K562 (cell line): Measurements from ENCODE around the gene CPVL. TPM values are rescaled to one million over a fixed set of nuclear protein-coding genes. Genes with fewer than 3 reads are reported as not detected.

ENCODE experiments used
- ATAC-seq: fragments of 200-7000 bp; cut with Tn5 transposase; 3 replicates; pipeline ENCODE4 v1.9.1; 2020; ENCODE audit warnings: moderate library complexity
- BruUV-seq: library from RNA; stranded (reverse); fragments of 400-500 nt; replicated peaks from 2 replicates; lab custom pipeline; 2021; lab: Mats Ljungman, UMichigan
- CTCF ChIA-PET: fragments of 300-600 bp; formaldehyde crosslinking; extraction: SDS; loops from one replicate; lab custom pipeline; 2021; ENCODE audit warnings: low intra/inter-chr PET ratio; lab: Yijun Ruan, JAX
- POLR2A ChIA-PET: fragments of 300-600, 350-650 bp; sonication (Branson Sonifier 250); formaldehyde crosslinking; extraction: SDS; loops from one replicate; lab custom pipeline; 2021; ENCODE audit warnings: antibody characterized with exemption, inconsistent platforms; lab: Yijun Ruan, JAX
- DNase-seq, 4 experiments: peaks; one replicate each; pipeline versions ENCODE4 v3.0.0 to v3.0.0-alpha.2; 2011 to 2018; ENCODE audit warnings: low spot score in 3 of 4, mixed read lengths in 3 of 4; ENCODE audit errors: extremely low read depth in 1 of 4
- FAIRE-seq: peaks from 2 replicates; lab custom pipeline; 2011; peaks lifted over from hg19 to GRCh38; lab: Jason Lieb, UNC
- H2AFZ ChIP-seq: 2 replicates; pipeline ENCODE4 v1.6.0; 2011; ENCODE audit warnings: low read depth, low read length, control low read depth, inconsistent platforms
- H3K27ac ChIP-seq: fragments of 200-600 bp; 3 replicates; pipeline ENCODE4 v1.8.0; 2011; ENCODE audit warnings: low read depth, mild to moderate bottlenecking, control low read depth, inconsistent platforms, low read length, moderate library complexity, mixed read lengths; ENCODE audit errors: extremely low read depth
- H3K27me3 ChIP-seq, 2 experiments: fragments of 300-600 bp in 1 of 2; 2 replicates in 1 of 2; 3 replicates in 1 of 2; pipeline versions ENCODE4 v1.6.0 to v1.8.0; 2011; ENCODE audit warnings: inconsistent platforms in 2 of 2, low read length in 2 of 2, mild to moderate bottlenecking in 1 of 2, mixed read lengths in 1 of 2, moderate library complexity in 1 of 2; ENCODE audit not compliant: control insufficient read depth in 2 of 2, insufficient read depth in 2 of 2
- H3K36me3 ChIP-seq: fragments of 300-600 bp; 3 replicates; pipeline ENCODE4 v1.8.0; 2011; ENCODE audit warnings: mild to moderate bottlenecking, low read length, inconsistent platforms; ENCODE audit not compliant: control insufficient read depth, insufficient read depth
- H3K4me1 ChIP-seq, 2 experiments: fragments of 200-600 bp in 1 of 2; replicated peaks in 1 of 2; 2 replicates in 1 of 2; 3 replicates in 1 of 2; pipeline versions ENCODE4 v1.5.1 to v1.8.0; 2011; ENCODE audit warnings: inconsistent platforms in 2 of 2, low read length in 2 of 2, mild to moderate bottlenecking in 1 of 2, mixed read lengths in 1 of 2, moderate library complexity in 1 of 2; ENCODE audit not compliant: control insufficient read depth in 2 of 2, insufficient read depth in 2 of 2
- H3K4me2 ChIP-seq: 2 replicates; pipeline ENCODE4 v1.6.1; 2011; ENCODE audit warnings: low read length, control low read depth, inconsistent platforms, mixed read lengths; ENCODE audit not compliant: insufficient read depth
- H3K4me3 ChIP-seq: fragments of 200-600 bp; sonication (generic), shearing (Covaris generic); 2 replicates; pipeline ENCODE4 v1.5.1; 2016; ENCODE audit warnings: control low read depth, inconsistent platforms
- H3K79me2 ChIP-seq: fragments of 200-600 bp; 3 replicates; pipeline ENCODE4 v1.8.0; 2011; ENCODE audit warnings: low read length, inconsistent platforms; ENCODE audit not compliant: control insufficient read depth, insufficient read depth
- H3K9ac ChIP-seq, 2 experiments: 2 replicates each; pipeline versions ENCODE4 v1.6.0 to v1.6.1; 2011; ENCODE audit warnings: low read depth in 2 of 2, low read length in 2 of 2, control low read depth in 1 of 2, inconsistent platforms in 1 of 2, mild to moderate bottlenecking in 1 of 2, mixed read lengths in 1 of 2; ENCODE audit not compliant: insufficient read depth in 1 of 2
- H3K9me1 ChIP-seq: one replicate; pipeline ENCODE4 v1.6.0; 2011; ENCODE audit warnings: inconsistent platforms, mild to moderate bottlenecking, low read length, moderate library complexity; ENCODE audit not compliant: control insufficient read depth, insufficient read depth
- H3K9me3 ChIP-seq: replicated peaks from 2 replicates; pipeline ENCODE4 v1.5.1; 2011; ENCODE audit warnings: low read depth, low read length, inconsistent platforms; ENCODE audit not compliant: control insufficient read depth, insufficient read depth
- H4K20me1 ChIP-seq: replicated peaks from 2 replicates; pipeline ENCODE4 v1.6.1; 2011; ENCODE audit warnings: low read length, inconsistent platforms, mixed read lengths; ENCODE audit not compliant: control insufficient read depth, insufficient read depth
- NFE2 ChIP-seq: IDR thresholded peaks from 2 replicates; pipeline ENCODE4 v1.6.1; 2014; ENCODE audit warnings: antibody characterized with exemption, low read depth
- PTRF ChIP-seq: fragments of 450-650 bp; IDR thresholded peaks from 2 replicates; pipeline ENCODE4 v1.6.1; 2016; ENCODE audit warnings: mild to moderate bottlenecking, missing genetic modification characterization, missing compliant biosample characterization
- RBM14 ChIP-seq: fragments of 200-400 bp; formaldehyde crosslinking; IDR thresholded peaks from 2 replicates; pipeline ENCODE4 v1.6.1; 2018; ENCODE audit warnings: low read depth, mild to moderate bottlenecking, low read length, moderate library complexity, borderline replicate concordance; ENCODE audit not compliant: insufficient read depth
- ZNF444 ChIP-seq: fragments of 250-450 bp; sonication (Bioruptor Pico); IDR thresholded peaks from 2 replicates; pipeline ENCODE4 v1.4.0; 2020; ENCODE audit warnings: mild to moderate bottlenecking, moderate library complexity
- ZNF696 ChIP-seq: fragments of 250-450 bp; sonication (Bioruptor Pico); conservative IDR thresholded peaks from 2 replicates; pipeline ENCODE4 v1.4.0; 2020; ENCODE audit warnings: mild to moderate bottlenecking, moderate library complexity
- WGBS: fragments of 100-300 bp; shearing (Covaris generic); methylation state at CpG from one replicate; pipeline ENCODE4 v1.1.6; 2016; ENCODE audit warnings: low coverage, mixed read lengths; ENCODE audit not compliant: insufficient coverage; ENCODE audit errors: missing lambda C conversion rate; 5-methylcytosine and 5-hydroxymethylcytosine counted together
- in situ Hi-C: fragments of 300-500 bp; cut with MboI; formaldehyde crosslinking; loops from 4 replicates; pipeline ENCODE4 v1.15.0; 2018; ENCODE audit warnings: inconsistent platforms, mixed read lengths
- intact Hi-C: fragments of 100-400 bp; cut with micrococcal nuclease; formaldehyde crosslinking; loops from 2 replicates; pipeline ENCODE4 v1.14.2; 2022
- polyA plus RNA-seq, 8 experiments: library from polyadenylated mRNA; depleted of rRNA in 4 of 8; stranded (reverse) in 5 of 8; unstranded in 3 of 8; fragments of >200 nt; fragmentation: Nextera tagmentation in 2 of 8; fragmentation: Illumina TruSeq in 1 of 8; extraction: Ambion mirVana in 2 of 8; extraction: Trizol in 1 of 8; gene quantifications; 2 replicates each; pipeline versions ENCODE4 v1.2.1 to v1.2.3, GENCODE V29; 2011 to 2014; ENCODE audit warnings: inconsistent platforms in 1 of 8, missing spikeins in 1 of 8
- total RNA-seq, 7 experiments: library from RNA; depleted of rRNA in 6 of 7; stranded (reverse); fragments of >200 nt in 6 of 7; fragmentation: Illumina TruSeq in 2 of 7; extraction: Trizol in 2 of 7; gene quantifications; 2 replicates each; pipeline versions ENCODE4 v1.2.1 to v1.2.3, GENCODE V29; 2011 to 2021; ENCODE audit warnings: low replicate concordance in 1 of 7
- TF ChIP-seq, protein P1 (sequence below), 2 experiments: IDR thresholded peaks; 2 replicates each; pipeline ENCODE4 v1.6.1; 2011; ENCODE audit warnings: borderline replicate concordance in 1 of 2, control low read depth in 1 of 2, low read depth in 1 of 2, low read length in 1 of 2, mild to moderate bottlenecking in 1 of 2, mixed read lengths in 1 of 2, moderate library complexity in 1 of 2; ENCODE audit not compliant: insufficient read depth in 1 of 2, insufficient read length in 1 of 2, poor library complexity in 1 of 2, severe bottlenecking in 1 of 2; ENCODE audit errors: extremely low read depth in 1 of 2
- TF ChIP-seq, protein P2 (sequence below): fragments of 250-450 bp; sonication (Bioruptor Pico); IDR thresholded peaks from 2 replicates; pipeline ENCODE4 v1.8.0; 2021; ENCODE audit warnings: mild to moderate bottlenecking, moderate library complexity
- TF ChIP-seq, protein P3 (sequence below): sonication (generic); formaldehyde crosslinking; IDR thresholded peaks from 2 replicates; pipeline ENCODE4 v1.8.0; 2022; ENCODE audit warnings: mild to moderate bottlenecking, missing genetic modification reagents, borderline replicate concordance
- TF ChIP-seq, protein P4 (sequence below): fragments of 450-650 bp; formaldehyde crosslinking; IDR thresholded peaks from 2 replicates; pipeline ENCODE4 v1.4.0; 2022; ENCODE audit warnings: missing genetic modification characterization
- TF ChIP-seq, protein P5 (sequence below): fragments of 250-450 bp; sonication (Bioruptor Pico); IDR thresholded peaks from 2 replicates; pipeline ENCODE4 v1.5.0; 2021; ENCODE audit warnings: mild to moderate bottlenecking, moderate library complexity

Gene CPVL
- total and polyA plus RNA-seq, 9 of the 15 experiments (the other 6 are each of a cell fraction or from before 2014, with no cell fraction given), result 0.89 to 2.4 (median 1.5) TPM

DNA sequence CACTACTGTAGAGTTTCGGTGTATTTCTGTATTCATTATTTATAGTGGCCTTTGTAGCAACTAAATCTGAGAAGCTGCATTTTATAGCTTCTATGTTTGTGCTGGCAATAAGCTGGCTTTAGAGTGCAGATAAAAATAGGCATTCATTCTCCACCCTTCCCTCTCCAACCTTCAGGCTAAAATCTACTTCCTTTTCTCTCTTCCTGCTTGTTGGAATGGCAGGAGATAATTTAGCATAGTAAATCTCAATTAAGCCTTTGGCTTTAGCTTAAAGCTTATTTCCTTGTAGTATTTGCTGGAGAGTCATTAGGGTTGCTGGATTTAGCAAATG lies 58.5 kb downstream of the CPVL start (continued):
- no peak for TF ChIP-seq RBM14
- TF ChIP-seq NFE2, result no peak
- TF ChIP-seq, protein P1, sequence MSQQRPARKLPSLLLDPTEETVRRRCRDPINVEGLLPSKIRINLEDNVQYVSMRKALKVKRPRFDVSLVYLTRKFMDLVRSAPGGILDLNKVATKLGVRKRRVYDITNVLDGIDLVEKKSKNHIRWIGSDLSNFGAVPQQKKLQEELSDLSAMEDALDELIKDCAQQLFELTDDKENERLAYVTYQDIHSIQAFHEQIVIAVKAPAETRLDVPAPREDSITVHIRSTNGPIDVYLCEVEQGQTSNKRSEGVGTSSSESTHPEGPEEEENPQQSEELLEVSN (IDR thresholded peaks at IDR 0.05; ENCODE audit: borderline replicate concordance in 1 of 2, extremely low read depth in 1 of 2, insufficient read depth in 1 of 2, insufficient read length in 1 of 2, low read depth in 1 of 2, low read length in 1 of 2, poor library complexity in 1 of 2, severe bottlenecking in 1 of 2), result no peak
- TF ChIP-seq ZNF696 (CRISPR knock-in tag), result no peak
- TF ChIP-seq, protein P2, sequence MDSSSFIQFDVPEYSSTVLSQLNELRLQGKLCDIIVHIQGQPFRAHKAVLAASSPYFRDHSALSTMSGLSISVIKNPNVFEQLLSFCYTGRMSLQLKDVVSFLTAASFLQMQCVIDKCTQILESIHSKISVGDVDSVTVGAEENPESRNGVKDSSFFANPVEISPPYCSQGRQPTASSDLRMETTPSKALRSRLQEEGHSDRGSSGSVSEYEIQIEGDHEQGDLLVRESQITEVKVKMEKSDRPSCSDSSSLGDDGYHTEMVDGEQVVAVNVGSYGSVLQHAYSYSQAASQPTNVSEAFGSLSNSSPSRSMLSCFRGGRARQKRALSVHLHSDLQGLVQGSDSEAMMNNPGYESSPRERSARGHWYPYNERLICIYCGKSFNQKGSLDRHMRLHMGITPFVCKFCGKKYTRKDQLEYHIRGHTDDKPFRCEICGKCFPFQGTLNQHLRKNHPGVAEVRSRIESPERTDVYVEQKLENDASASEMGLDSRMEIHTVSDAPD (CRISPR knock-in tag), result no peak

DNA sequence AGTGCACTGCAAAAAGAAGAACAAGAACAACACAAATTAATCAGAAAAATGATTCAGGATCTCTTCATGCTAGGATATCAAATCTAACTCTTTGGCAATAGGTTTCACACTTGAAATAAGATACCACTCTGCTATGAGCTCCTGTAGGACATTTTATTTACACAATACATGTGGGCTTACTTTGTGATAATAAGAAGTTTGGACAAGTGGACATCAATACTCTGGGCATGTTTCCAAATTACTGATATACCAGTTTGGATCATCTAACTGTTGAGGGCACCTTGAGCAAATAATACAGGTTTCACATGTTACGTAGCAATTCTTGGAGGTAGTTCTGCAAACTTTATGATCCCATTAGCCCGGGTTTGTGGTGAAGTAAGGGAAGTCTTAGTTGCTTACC lies 59.8 kb downstream of the CPVL start:
- ChIA-PET CTCF (no interaction called here), POLR2A (no interaction called here)
- Histone ChIP-seq H3K27me3 (no peaks in the 10 kb centered on the region), H3K4me3 (no peak overlapping the region), H3K9ac (no peak overlapping the region), H4K20me1 (no peaks in the 10 kb centered on the region), H3K36me3 (no peaks in the 10 kb centered on the region), H3K27ac (no peak overlapping the region), H3K79me2 (no peaks in the 10 kb centered on the region), H3K4me1 (no peaks in the 10 kb centered on the region), H3K4me2 (no peak overlapping the region), H2AFZ (no peak overlapping the region), H3K9me1 (no peaks in the 10 kb centered on the region), H3K9me3 (no peaks in the 10 kb centered on the region)
- intact Hi-C loops, result no loop called here
- no TSS peak for BruUV-seq
- in situ Hi-C loops, result no loop called here
- WGBS, result 0% methylated on average over 2 of the region's 2 CpGs
- no peak for DNase-seq
- no peak for FAIRE-seq
- ATAC-seq, result no peak
- TF ChIP-seq, protein P3, sequence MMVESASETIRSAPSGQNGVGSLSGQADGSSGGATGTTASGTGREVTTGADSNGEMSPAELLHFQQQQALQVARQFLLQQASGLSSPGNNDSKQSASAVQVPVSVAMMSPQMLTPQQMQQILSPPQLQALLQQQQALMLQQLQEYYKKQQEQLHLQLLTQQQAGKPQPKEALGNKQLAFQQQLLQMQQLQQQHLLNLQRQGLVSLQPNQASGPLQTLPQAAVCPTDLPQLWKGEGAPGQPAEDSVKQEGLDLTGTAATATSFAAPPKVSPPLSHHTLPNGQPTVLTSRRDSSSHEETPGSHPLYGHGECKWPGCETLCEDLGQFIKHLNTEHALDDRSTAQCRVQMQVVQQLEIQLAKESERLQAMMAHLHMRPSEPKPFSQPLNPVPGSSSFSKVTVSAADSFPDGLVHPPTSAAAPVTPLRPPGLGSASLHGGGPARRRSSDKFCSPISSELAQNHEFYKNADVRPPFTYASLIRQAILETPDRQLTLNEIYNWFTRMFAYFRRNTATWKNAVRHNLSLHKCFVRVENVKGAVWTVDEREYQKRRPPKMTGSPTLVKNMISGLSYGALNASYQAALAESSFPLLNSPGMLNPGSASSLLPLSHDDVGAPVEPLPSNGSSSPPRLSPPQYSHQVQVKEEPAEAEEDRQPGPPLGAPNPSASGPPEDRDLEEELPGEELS (CRISPR knock-in tag), result no peak
- TF ChIP-seq, protein P4, sequence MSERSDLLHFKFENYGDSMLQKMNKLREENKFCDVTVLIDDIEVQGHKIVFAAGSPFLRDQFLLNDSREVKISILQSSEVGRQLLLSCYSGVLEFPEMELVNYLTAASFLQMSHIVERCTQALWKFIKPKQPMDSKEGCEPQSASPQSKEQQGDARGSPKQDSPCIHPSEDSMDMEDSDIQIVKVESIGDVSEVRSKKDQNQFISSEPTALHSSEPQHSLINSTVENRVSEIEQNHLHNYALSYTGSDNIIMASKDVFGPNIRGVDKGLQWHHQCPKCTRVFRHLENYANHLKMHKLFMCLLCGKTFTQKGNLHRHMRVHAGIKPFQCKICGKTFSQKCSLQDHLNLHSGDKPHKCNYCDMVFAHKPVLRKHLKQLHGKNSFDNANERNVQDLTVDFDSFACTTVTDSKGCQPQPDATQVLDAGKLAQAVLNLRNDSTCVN, result no peak
- TF ChIP-seq, protein P5, sequence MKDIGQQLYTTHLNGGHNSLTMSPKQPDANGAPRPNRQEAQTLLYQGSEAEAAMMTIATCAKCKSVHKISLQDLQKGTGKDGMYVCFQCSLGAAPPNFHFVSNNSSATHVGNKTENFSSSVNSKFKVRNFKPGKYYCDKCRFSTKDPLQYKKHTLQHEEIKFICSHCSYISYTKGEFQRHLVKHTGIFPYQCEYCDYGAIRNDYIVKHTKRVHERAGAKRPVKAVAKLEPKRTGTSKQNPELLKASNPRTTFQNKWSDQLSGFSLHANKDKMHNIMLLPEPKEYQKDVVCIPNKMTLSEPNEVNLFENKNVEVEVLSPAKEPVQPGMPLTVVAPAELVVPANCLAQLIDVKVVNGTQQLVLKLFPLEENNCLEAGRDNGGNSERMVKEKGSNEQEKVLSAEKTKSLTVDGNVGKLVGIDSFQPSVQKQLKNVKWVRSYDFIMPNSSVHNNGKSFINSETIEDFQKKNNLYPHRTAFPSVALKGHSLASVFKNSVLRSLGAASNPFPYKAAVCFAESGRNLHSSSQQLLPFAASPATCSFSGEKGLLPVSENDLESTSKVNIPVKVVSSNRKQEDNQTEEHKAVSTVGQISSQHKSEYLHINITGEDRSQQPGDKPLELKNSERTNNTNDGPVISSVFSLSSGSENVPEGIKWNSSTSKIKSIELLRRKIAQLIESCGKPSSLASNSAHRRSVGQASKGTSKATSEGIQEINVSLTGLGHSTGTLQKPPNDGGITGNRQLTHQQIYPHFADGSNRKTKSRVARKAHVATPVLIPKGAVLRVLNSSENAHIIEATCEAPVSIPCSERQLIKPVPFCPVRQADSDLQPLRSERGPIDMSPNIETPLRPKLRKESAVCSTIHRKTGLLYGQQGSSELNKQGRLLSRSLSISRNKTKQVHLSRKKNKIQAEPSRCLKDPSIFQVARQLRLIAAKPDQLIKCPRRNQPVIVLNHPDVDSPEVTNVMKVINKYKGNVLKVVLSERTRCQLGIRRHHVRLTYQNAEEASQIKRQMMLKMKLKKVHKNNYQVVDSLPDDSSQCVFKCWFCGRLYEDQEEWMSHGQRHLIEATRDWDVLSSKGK (CRISPR knock-in tag), result no peak
- TF ChIP-seq PTRF (tag), result no peak
- no peak for TF ChIP-seq ZNF444 (CRISPR knock-in tag)
